A673 (cell line): ENCODE measurements around the gene CHDH.

Experiments used
- EZH2 ChIP-seq: fragments of 200-600 bp; sonication (generic); IDR thresholded peaks from 2 replicates; pipeline ENCODE4 v1.6.1; 2017; ENCODE audit warnings: borderline replicate concordance, low read depth, mild to moderate bottlenecking, mixed read lengths, antibody characterized with exemption, low read length; ENCODE audit not compliant: poor library complexity, severe bottlenecking
- TF ChIP-seq, protein P1 (sequence below): fragments of 300-800, 200-600 bp; sonication (generic); conservative IDR thresholded peaks from 2 replicates; pipeline ENCODE4 v1.5.1; 2017; ENCODE audit warnings: low read depth, mild to moderate bottlenecking, antibody characterized with exemption, low read length, moderate library complexity, mixed read lengths

DNA sequence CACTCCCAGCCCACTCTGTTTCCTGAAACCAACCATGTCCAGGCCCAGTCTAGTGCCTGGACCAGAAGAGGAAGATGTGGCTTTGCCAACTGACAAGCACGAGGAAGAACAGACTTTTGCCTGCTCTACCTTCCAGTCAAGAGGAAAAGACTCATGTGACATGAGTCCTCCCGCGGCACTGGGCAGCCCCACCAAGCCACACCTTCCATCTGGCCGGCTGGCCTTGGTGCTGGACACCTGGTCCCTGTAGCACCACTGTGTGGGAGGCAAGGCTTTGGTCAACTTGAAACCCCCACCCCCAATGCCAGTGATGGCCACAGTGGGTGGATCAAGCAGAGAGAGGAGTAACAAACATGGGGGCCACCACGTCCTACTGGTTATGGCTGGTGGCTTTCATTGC, 12.5 kb downstream of the CHDH start:
- TF ChIP-seq, protein P1, sequence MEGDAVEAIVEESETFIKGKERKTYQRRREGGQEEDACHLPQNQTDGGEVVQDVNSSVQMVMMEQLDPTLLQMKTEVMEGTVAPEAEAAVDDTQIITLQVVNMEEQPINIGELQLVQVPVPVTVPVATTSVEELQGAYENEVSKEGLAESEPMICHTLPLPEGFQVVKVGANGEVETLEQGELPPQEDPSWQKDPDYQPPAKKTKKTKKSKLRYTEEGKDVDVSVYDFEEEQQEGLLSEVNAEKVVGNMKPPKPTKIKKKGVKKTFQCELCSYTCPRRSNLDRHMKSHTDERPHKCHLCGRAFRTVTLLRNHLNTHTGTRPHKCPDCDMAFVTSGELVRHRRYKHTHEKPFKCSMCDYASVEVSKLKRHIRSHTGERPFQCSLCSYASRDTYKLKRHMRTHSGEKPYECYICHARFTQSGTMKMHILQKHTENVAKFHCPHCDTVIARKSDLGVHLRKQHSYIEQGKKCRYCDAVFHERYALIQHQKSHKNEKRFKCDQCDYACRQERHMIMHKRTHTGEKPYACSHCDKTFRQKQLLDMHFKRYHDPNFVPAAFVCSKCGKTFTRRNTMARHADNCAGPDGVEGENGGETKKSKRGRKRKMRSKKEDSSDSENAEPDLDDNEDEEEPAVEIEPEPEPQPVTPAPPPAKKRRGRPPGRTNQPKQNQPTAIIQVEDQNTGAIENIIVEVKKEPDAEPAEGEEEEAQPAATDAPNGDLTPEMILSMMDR = no peak
- TF ChIP-seq EZH2 = no peak
